SK-N-SH (cell line): ENCODE measurements around the gene PITX1. TPM values are rescaled to one million over a fixed set of nuclear protein-coding genes. Genes with fewer than 3 reads are reported as not detected.

ENCODE experiments used
- CTCF ChIA-PET: fragments of 300-600, 350-600 bp; formaldehyde crosslinking; extraction: SDS; loops from one replicate; lab custom pipeline; 2021; lab: Yijun Ruan, JAX
- POLR2A ChIA-PET: fragments of 350-600 bp; sonication (Branson Sonifier 250); formaldehyde crosslinking; extraction: SDS; loops from one replicate; lab custom pipeline; 2020; ENCODE audit warnings: antibody characterized with exemption, inconsistent platforms; lab: Yijun Ruan, JAX
- DNase-seq: peaks from one replicate; pipeline ENCODE4 v3.0.0; 2012
- H2AFZ ChIP-seq: fragments of 200-600 bp; sonication (generic); 2 replicates; pipeline ENCODE4 v1.8.1; 2016; ENCODE audit warnings: antibody characterized with exemption, mild to moderate bottlenecking, low read depth
- H3F3A ChIP-seq: fragments of 200-600 bp; sonication (generic); replicated peaks from 2 replicates; pipeline ENCODE3; 2016; ENCODE audit warnings: antibody characterized with exemption, mild to moderate bottlenecking; ENCODE audit not compliant: insufficient read depth
- H3K27ac ChIP-seq, 2 experiments: fragments of 200-500 bp in 1 of 2; fragments of 200-600 bp in 1 of 2; sonication (Bioruptor generic) in 1 of 2; sonication (generic), shearing (Covaris generic) in 1 of 2; 2 replicates each; pipeline versions ENCODE4 v1.5.1 to v1.6.1; 2014 to 2016; ENCODE audit warnings: low read depth in 2 of 2, inconsistent platforms in 1 of 2, low read length in 1 of 2, mild to moderate bottlenecking in 1 of 2, mixed read lengths in 1 of 2
- H3K27me3 ChIP-seq: fragments of 200-600 bp; sonication (generic), shearing (Covaris generic); 2 replicates; pipeline ENCODE4 v1.6.1; 2016; ENCODE audit warnings: mixed run types; ENCODE audit not compliant: insufficient read depth
- H3K36me3 ChIP-seq, 2 experiments: fragments of 200-500 bp in 1 of 2; fragments of 200-600 bp in 1 of 2; sonication (Bioruptor generic) in 1 of 2; sonication (generic) in 1 of 2; replicated peaks in 1 of 2; 2 replicates each; pipeline versions ENCODE3 to v1.5.1; 2014 to 2016; ENCODE audit warnings: low read length in 1 of 2, mild to moderate bottlenecking in 1 of 2; ENCODE audit not compliant: insufficient read depth in 2 of 2, control insufficient read depth in 1 of 2
- H3K4me1 ChIP-seq, 2 experiments: fragments of 200-500 bp in 1 of 2; fragments of 200-600 bp in 1 of 2; sonication (Bioruptor generic) in 1 of 2; sonication (generic), shearing (Covaris generic) in 1 of 2; 2 replicates each; pipeline versions ENCODE4 v1.5.1 to v1.6.1; 2014 to 2016; ENCODE audit warnings: low read depth in 1 of 2, low read length in 1 of 2, mixed run types in 1 of 2; ENCODE audit not compliant: insufficient read depth in 2 of 2, control insufficient read depth in 1 of 2
- H3K4me2 ChIP-seq: fragments of 200-600 bp; sonication (generic), shearing (Covaris generic); 2 replicates; pipeline ENCODE4 v1.6.1; 2017; ENCODE audit warnings: mixed run types
- H3K4me3 ChIP-seq, 2 experiments: fragments of 200-500 bp in 1 of 2; fragments of 200-600 bp in 1 of 2; sonication (Bioruptor generic) in 1 of 2; sonication (generic), shearing (Covaris generic) in 1 of 2; 2 replicates each; pipeline versions ENCODE4 v1.5.1 to v1.8.1; 2014 to 2016; ENCODE audit warnings: low read depth in 2 of 2, inconsistent platforms in 1 of 2, low read length in 1 of 2, mild to moderate bottlenecking in 1 of 2, mixed read lengths in 1 of 2, moderate library complexity in 1 of 2
- H3K79me2 ChIP-seq: fragments of 200-600 bp; sonication (generic); 2 replicates; pipeline ENCODE4 v1.8.1; 2017; ENCODE audit warnings: mild to moderate bottlenecking; ENCODE audit not compliant: insufficient read depth
- H3K9ac ChIP-seq: fragments of 200-600 bp; sonication (generic); 2 replicates; pipeline ENCODE4 v1.6.1; 2017; ENCODE audit warnings: mixed run types
- H3K9me2 ChIP-seq: fragments of 200-600 bp; sonication (generic); 2 replicates; pipeline ENCODE4 v1.6.1; 2017; ENCODE audit warnings: mixed run types
- H3K9me3 ChIP-seq: fragments of 200-600 bp; sonication (generic); 2 replicates; pipeline ENCODE4 v1.6.1; 2017; ENCODE audit warnings: mixed run types, mild to moderate bottlenecking, moderate library complexity
- H4K20me1 ChIP-seq: fragments of 200-600 bp; sonication (generic); 2 replicates; pipeline ENCODE4 v1.6.1; 2017; ENCODE audit warnings: mild to moderate bottlenecking, mixed run types; ENCODE audit not compliant: insufficient read depth
- ELF1 ChIP-seq: IDR thresholded peaks from 2 replicates; pipeline ENCODE4 v1.4.0; 2012
- EP300 ChIP-seq, 2 experiments: IDR thresholded peaks; 2 replicates each; pipeline versions ENCODE4 v1.4.0 to v1.6.1; 2012; ENCODE audit warnings: borderline replicate concordance in 1 of 2, low read depth in 1 of 2, low read length in 1 of 2
- EZH2phosphoT487 ChIP-seq: fragments of 200-600 bp; sonication (generic); IDR thresholded peaks from 2 replicates; pipeline ENCODE4 v1.6.1; 2017; ENCODE audit warnings: low read depth, mixed run types, mild to moderate bottlenecking, antibody characterized with exemption, moderate library complexity, borderline replicate concordance
- FOXM1 ChIP-seq: IDR thresholded peaks from 2 replicates; pipeline ENCODE4 v1.4.0; 2012; ENCODE audit warnings: low read depth, mild to moderate bottlenecking
- GATA2 ChIP-seq: sonication (generic); formaldehyde crosslinking; IDR thresholded peaks from 2 replicates; pipeline ENCODE4 v1.5.0; 2020; ENCODE audit warnings: mild to moderate bottlenecking, missing genetic modification reagents
- MXI1 ChIP-seq: IDR thresholded peaks from 2 replicates; pipeline ENCODE4 v1.6.1; 2012; ENCODE audit warnings: mild to moderate bottlenecking, low read depth, low read length, improper control_type of control experiment
- NRF1 ChIP-seq: IDR thresholded peaks from 2 replicates; pipeline ENCODE4 v1.6.1; 2012; ENCODE audit warnings: low read depth, mild to moderate bottlenecking, low read length
- RCOR1 ChIP-seq: fragments of 150-350 bp; IDR thresholded peaks from 2 replicates; pipeline ENCODE4 v1.6.1; 2017; ENCODE audit warnings: antibody characterized with exemption, low read length
- RXRA ChIP-seq: IDR thresholded peaks from 2 replicates; pipeline ENCODE4 v1.4.0; 2012; ENCODE audit warnings: low read depth, mild to moderate bottlenecking, borderline replicate concordance
- SIN3A ChIP-seq: IDR thresholded peaks from 2 replicates; pipeline ENCODE4 v1.6.1; 2012; ENCODE audit warnings: low read depth, mild to moderate bottlenecking, low read length, moderate library complexity, borderline replicate concordance
- TAF1 ChIP-seq: IDR thresholded peaks from 2 replicates; pipeline ENCODE4 v1.6.1; 2012; ENCODE audit warnings: low read depth, mild to moderate bottlenecking, low read length, moderate library complexity, borderline replicate concordance
- YY1 ChIP-seq: IDR thresholded peaks from 2 replicates; pipeline ENCODE4 v1.4.0; 2012; ENCODE audit warnings: low read depth, mild to moderate bottlenecking
- ZBTB33 ChIP-seq: IDR thresholded peaks from 2 replicates; pipeline ENCODE4 v1.4.0; 2012; ENCODE audit warnings: low read depth, borderline replicate concordance
- WGBS: methylation state at CpG from one replicate; pipeline ENCODE4 v1.1.6; 2017; ENCODE audit warnings: low lambda C conversion rate; 5-methylcytosine and 5-hydroxymethylcytosine counted together
- polyA plus RNA-seq, 3 experiments: library from polyadenylated mRNA; depleted of rRNA; stranded (reverse); fragments of >200 nt; gene quantifications; 2 replicates each; pipeline ENCODE4 v1.2.3, GENCODE V29; 2012

PITX1 gene
- polyA plus RNA-seq, 1 of the 3 experiments (the other 2 are of a cell fraction) = not detected

- no peak overlapping the region for H3K27ac ChIP-seq
- TF ChIP-seq EZH2phosphoT487 (peak; percentile 47), RCOR1 (no peak)
- TF ChIP-seq, all 33 proteins: peak for 1
- Histone ChIP-seq H3K79me2 (no peaks in the 10 kb centered on the region), H3K27me3 (peaks cover 73% of the 10 kb centered on the region), H3K4me3 (no peak overlapping the region), H3K4me2 (no peak overlapping the region), H3K36me3 (no peaks in the 10 kb centered on the region), H2AFZ (no peak overlapping the region), H3K9me3 (no peaks in the 10 kb centered on the region), H4K20me1 (no peaks in the 10 kb centered on the region), H3K4me1 (peaks cover 0 to 11% of the 10 kb centered on the region in 2 experiments; a peak in 1 of 4 replicates), H3K9ac (no peak overlapping the region), H3K9me2 (no peaks in the 10 kb centered on the region), H3F3A (no peaks in the 10 kb centered on the region)
- WGBS = 20% methylated on average over 24 of the region's 62 CpGs
- peak; percentile 65 for DNase-seq
- ChIA-PET CTCF (interaction anchor here (0.6 to 1.0 kb wide), 2 partner anchors 162 to 303 kb away, joined by 3 read pairs; no protein-coding TSS in a partner anchor), POLR2A (no interaction called here)
Observed at GRCh38 chr5:135028791-135029476, 5.1 kb downstream of the PITX1 start.

DNA sequence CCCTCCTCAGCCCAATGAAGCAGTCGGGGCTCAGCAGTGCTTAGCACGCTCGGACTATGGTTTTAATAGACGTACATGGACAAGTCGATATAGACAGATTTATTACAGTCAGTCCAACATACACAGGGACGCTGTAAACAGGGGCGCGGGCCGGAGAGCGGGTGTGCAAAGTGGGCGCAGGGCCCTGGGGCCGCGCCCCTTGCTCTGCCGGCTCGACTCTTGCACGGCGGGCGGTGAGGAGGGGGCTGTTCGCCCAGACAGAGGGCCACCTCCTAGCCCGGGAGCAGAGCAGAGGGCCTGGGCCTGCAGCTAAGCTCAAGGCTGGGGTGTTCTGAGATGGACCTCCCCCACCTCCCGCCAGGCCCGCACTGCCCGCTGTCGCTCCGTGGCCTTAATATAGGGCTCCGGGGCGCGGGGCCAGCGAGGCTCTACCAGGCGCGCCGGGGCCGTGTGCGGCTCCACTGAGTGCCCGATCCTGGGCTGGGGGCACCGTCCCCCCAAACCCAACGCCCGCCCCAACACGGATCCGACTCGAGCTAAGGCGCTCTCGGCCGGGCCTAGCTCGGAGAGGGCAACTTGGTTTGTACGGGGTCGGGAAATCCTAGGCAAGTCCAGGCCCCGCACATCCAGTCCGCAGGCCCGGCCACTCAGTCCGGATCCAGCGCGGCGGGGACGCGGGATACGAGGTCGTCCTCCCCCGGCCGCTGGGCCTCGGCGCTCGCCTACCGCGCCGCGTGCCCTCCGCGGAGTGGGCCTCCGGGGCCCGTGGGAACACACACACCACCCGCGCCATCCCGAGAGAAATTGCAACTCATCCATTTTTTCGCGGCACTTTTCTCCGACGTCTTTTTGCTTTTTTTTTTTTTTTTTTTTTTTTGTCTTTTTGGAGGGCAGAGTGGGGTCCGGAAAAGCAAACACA lies 6.1 kb downstream of the PITX1 start:
- peak; percentile 70 for DNase-seq
- Histone ChIP-seq H3F3A (no peaks in the 10 kb centered on the region), H3K79me2 (no peaks in the 10 kb centered on the region), H2AFZ (no peak overlapping the region), H3K27me3 (peaks cover 65% of the 10 kb centered on the region), H4K20me1 (no peaks in the 10 kb centered on the region), H3K9me3 (no peaks in the 10 kb centered on the region), H3K9ac (no peak overlapping the region), H3K4me1 (peaks cover 0 to 6% of the 10 kb centered on the region in 2 experiments; a peak in 1 of 4 replicates), H3K9me2 (no peaks in the 10 kb centered on the region), H3K4me3 (no peak overlapping the region), H3K36me3 (no peaks in the 10 kb centered on the region), H3K27ac (no peak overlapping the region), H3K4me2 (no peak overlapping the region)
- WGBS = 54% methylated on average over 37 of the region's 79 CpGs
- CTCF ChIA-PET = interaction anchor here (0.6 to 0.8 kb wide), 2 partner anchors 82 to 304 kb away, joined by 3 to 4 read pairs; no protein-coding TSS in a partner anchor
- POLR2A ChIA-PET = no interaction called here
- TF ChIP-seq RXRA (no peak), SIN3A (no peak), FOXM1 (no peak), ZBTB33 (no peak), EP300 (IDR thresholded peaks at IDR 0.05; ENCODE audit: borderline replicate concordance in 1 of 2, low read depth in 1 of 2, low read length in 1 of 2) (no peak), MXI1 (no peak), ELF1 (no peak), YY1 (no peak), GATA2 (no peak), TAF1 (no peak), NRF1 (no peak)
